ENCODE measurements around the gene EHMT2. TPM values are rescaled to one million over a fixed set of nuclear protein-coding genes. Genes with fewer than 3 reads are reported as not detected.
"Not testable (repeated sequence)": the region's sequence is repeated elsewhere in the genome, so short reads cannot be mapped to it uniquely, and the experiment has no call there.

EHMT2 gene
- total RNA-seq, 1 experiment from 2014 or later, result 84.0 TPM

DNA sequence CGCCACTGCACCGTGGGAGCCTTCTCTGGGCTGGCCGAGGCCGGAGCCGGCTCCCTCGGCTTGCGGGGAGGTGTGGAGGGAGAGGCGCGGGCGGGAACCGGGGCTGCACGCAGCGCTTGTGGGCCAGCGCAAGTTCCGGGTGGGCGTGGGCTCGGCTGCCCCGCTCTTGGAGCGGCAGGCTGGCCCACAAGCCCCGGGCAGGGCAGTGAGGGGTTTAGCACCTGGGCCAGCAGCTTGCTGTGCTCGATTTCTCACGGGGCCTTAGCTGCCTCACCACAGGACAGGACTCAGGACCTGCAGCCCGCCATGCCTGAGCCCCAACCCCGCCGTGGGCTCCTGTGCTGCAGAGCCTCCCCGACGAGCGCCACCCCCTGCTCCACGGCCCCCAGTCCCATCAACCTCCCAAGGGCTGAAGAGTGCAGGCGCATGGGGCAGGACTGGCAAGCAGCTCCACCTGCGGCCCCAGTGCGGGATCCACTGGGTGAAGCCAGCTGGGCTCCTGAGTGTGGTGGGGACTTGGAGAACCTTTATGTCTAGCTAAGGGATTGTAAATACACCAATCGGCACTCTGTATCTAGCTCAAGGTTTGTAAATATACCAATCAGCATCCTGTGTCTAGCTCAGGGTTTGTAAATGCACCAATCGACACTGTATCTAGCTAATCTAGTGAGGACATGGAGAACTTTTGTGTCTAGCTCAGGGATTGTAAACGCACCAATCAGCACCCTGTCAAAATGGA lies 45.3 kb downstream of the EHMT2 start:
- RAD21 ChIA-PET (ENCODE audit: low non-redundant PET in 1 of 2, low total read pairs in 2 of 2, uncharacterized antibody in 2 of 2, unreplicated experiment in 2 of 2); H3K9me3 ChIP-seq (ENCODE audit: control insufficient read depth in 1 of 2, insufficient read depth in 1 of 2, low read depth in 1 of 2, low read length in 2 of 2); H3K27me3 ChIP-seq (ENCODE audit: insufficient read depth, low read length); H3K79me2 ChIP-seq (ENCODE audit: insufficient read depth, low read length); H2AFZ ChIP-seq (ENCODE audit: low read depth, low read length, poor library complexity, severe bottlenecking); ATAC-seq; CTCF ChIA-PET; H3K36me3 ChIP-seq (ENCODE audit: control insufficient read depth in 1 of 2, insufficient read depth in 2 of 2, low read length in 2 of 2); H3K4me2 ChIP-seq (ENCODE audit: low read length); intact Hi-C loops (cut with micrococcal nuclease); H3K4me3 ChIP-seq (replicated peaks in 1 of 2; ENCODE audit: low read depth in 1 of 2, low read length in 2 of 2); H4K20me1 ChIP-seq (ENCODE audit: insufficient read depth); H3K4me1 ChIP-seq (ENCODE audit: control insufficient read depth in 1 of 2, insufficient read depth in 2 of 2, low read length in 2 of 2); H3K27ac ChIP-seq (ENCODE audit: low read depth, low read length); H3K9me2 ChIP-seq (ENCODE audit: insufficient read depth); H3K9ac ChIP-seq (ENCODE audit: low read length); DNase-seq (ENCODE audit: low read depth, low spot score); BruUV-seq (replicated peaks): not testable (repeated sequence)
- POLR2A ChIA-PET, result interaction anchor here (0.8 to 1.3 kb wide), 3 partner anchors 8 to 114 kb away, joined by 3 to 8 read pairs (median 5); partner anchors contain the start of gene NEU1

- intact Hi-C loops (cut with micrococcal nuclease), result no loop called here
- Histone ChIP-seq H3K4me3 (replicated peaks in 1 of 2; ENCODE audit: low read depth in 1 of 2, low read length in 2 of 2) (no peak overlapping the region), H3K4me1 (ENCODE audit: control insufficient read depth in 1 of 2, insufficient read depth in 2 of 2, low read length in 2 of 2) (peaks cover 0 to 10% of the 10 kb centered on the region in 2 experiments; a peak in 2 of 4 replicates), H2AFZ (ENCODE audit: low read depth, low read length, poor library complexity, severe bottlenecking) (no peak overlapping the region), H3K36me3 (ENCODE audit: control insufficient read depth in 1 of 2, insufficient read depth in 2 of 2, low read length in 2 of 2) (no peaks in the 10 kb centered on the region), H3K9me3 (ENCODE audit: control insufficient read depth in 1 of 2, insufficient read depth in 1 of 2, low read depth in 1 of 2, low read length in 2 of 2) (no peaks in the 10 kb centered on the region), H3K27ac (ENCODE audit: low read depth, low read length) (no peak overlapping the region), H3K9ac (ENCODE audit: low read length) (no peak overlapping the region), H4K20me1 (ENCODE audit: insufficient read depth) (no peaks in the 10 kb centered on the region), H3K4me2 (ENCODE audit: low read length) (no peak overlapping the region), H3K9me2 (ENCODE audit: insufficient read depth) (no peaks in the 10 kb centered on the region), H3K79me2 (ENCODE audit: insufficient read depth, low read length) (no peaks in the 10 kb centered on the region), H3K27me3 (ENCODE audit: insufficient read depth, low read length) (no peaks in the 10 kb centered on the region)
- no TSS peak for BruUV-seq (replicated peaks)
- ChIA-PET POLR2A (no interaction called here), CTCF (no interaction called here), RAD21 (ENCODE audit: low non-redundant PET in 1 of 2, low total read pairs in 2 of 2, uncharacterized antibody in 2 of 2, unreplicated experiment in 2 of 2) (no interaction called here)
- ATAC-seq (no peak), DNase-seq (ENCODE audit: low read depth, low spot score) (no peak)
- TF ChIP-seq, protein P1, sequence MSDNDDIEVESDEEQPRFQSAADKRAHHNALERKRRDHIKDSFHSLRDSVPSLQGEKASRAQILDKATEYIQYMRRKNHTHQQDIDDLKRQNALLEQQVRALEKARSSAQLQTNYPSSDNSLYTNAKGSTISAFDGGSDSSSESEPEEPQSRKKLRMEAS (IDR thresholded peaks at IDR 0.05), result no peak
- no peak for TF ChIP-seq POLR2AphosphoS5 (IDR thresholded peaks at IDR 0.05; ENCODE audit: low read depth, low read length)
- no peak for TF ChIP-seq EGR1 (IDR thresholded peaks at IDR 0.05; ENCODE audit: low read depth)
- no peak for TF ChIP-seq SP1 (IDR thresholded peaks at IDR 0.05; ENCODE audit: low read depth)
- no peak for TF ChIP-seq ELF1 (IDR thresholded peaks at IDR 0.05; ENCODE audit: borderline replicate concordance, low read depth)
- TF ChIP-seq EZH2 (IDR thresholded peaks at IDR 0.05), result no peak
- TF ChIP-seq, protein P2, sequence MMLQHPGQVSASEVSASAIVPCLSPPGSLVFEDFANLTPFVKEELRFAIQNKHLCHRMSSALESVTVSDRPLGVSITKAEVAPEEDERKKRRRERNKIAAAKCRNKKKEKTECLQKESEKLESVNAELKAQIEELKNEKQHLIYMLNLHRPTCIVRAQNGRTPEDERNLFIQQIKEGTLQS (IDR thresholded peaks at IDR 0.05), result no peak
- no peak for TF ChIP-seq ZFX (IDR thresholded peaks at IDR 0.05)
- no peak for TF ChIP-seq CEBPB (IDR thresholded peaks at IDR 0.05; ENCODE audit: low read depth)
- TF ChIP-seq SRF (IDR thresholded peaks at IDR 0.05; ENCODE audit: low read depth), result no peak
- no peak for TF ChIP-seq TCF7L2 (IDR thresholded peaks at IDR 0.05; ENCODE audit: borderline replicate concordance, extremely low read depth, insufficient read depth, insufficient read length)
- TF ChIP-seq, protein P3, sequence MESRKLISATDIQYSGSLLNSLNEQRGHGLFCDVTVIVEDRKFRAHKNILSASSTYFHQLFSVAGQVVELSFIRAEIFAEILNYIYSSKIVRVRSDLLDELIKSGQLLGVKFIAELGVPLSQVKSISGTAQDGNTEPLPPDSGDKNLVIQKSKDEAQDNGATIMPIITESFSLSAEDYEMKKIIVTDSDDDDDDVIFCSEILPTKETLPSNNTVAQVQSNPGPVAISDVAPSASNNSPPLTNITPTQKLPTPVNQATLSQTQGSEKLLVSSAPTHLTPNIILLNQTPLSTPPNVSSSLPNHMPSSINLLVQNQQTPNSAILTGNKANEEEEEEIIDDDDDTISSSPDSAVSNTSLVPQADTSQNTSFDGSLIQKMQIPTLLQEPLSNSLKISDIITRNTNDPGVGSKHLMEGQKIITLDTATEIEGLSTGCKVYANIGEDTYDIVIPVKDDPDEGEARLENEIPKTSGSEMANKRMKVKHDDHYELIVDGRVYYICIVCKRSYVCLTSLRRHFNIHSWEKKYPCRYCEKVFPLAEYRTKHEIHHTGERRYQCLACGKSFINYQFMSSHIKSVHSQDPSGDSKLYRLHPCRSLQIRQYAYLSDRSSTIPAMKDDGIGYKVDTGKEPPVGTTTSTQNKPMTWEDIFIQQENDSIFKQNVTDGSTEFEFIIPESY (IDR thresholded peaks at IDR 0.05; ENCODE audit: extremely low read depth, insufficient replicate concordance, low read length), result no peak
- TF ChIP-seq, protein P4, sequence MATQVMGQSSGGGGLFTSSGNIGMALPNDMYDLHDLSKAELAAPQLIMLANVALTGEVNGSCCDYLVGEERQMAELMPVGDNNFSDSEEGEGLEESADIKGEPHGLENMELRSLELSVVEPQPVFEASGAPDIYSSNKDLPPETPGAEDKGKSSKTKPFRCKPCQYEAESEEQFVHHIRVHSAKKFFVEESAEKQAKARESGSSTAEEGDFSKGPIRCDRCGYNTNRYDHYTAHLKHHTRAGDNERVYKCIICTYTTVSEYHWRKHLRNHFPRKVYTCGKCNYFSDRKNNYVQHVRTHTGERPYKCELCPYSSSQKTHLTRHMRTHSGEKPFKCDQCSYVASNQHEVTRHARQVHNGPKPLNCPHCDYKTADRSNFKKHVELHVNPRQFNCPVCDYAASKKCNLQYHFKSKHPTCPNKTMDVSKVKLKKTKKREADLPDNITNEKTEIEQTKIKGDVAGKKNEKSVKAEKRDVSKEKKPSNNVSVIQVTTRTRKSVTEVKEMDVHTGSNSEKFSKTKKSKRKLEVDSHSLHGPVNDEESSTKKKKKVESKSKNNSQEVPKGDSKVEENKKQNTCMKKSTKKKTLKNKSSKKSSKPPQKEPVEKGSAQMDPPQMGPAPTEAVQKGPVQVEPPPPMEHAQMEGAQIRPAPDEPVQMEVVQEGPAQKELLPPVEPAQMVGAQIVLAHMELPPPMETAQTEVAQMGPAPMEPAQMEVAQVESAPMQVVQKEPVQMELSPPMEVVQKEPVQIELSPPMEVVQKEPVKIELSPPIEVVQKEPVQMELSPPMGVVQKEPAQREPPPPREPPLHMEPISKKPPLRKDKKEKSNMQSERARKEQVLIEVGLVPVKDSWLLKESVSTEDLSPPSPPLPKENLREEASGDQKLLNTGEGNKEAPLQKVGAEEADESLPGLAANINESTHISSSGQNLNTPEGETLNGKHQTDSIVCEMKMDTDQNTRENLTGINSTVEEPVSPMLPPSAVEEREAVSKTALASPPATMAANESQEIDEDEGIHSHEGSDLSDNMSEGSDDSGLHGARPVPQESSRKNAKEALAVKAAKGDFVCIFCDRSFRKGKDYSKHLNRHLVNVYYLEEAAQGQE (IDR thresholded peaks at IDR 0.05; ENCODE audit: low read depth), result no peak
- no peak for TF ChIP-seq SIN3A (IDR thresholded peaks at IDR 0.05; ENCODE audit: low read depth)
- TF ChIP-seq FOSL1 (IDR thresholded peaks at IDR 0.05; ENCODE audit: low read depth), result no peak
Observed at GRCh38 chr6:31851485-31851832, 46.0 kb downstream of the EHMT2 start.

All from HCT116 (cell line).